Panc1 (cell line): ENCODE data around the gene SCAF4.

ENCODE experiments used
- SIN3A ChIP-seq: IDR thresholded peaks from 2 replicates; pipeline ENCODE4 v1.6.1; 2012; ENCODE audit warnings: low read depth, mild to moderate bottlenecking, low read length, moderate library complexity, borderline replicate concordance; ENCODE audit not compliant: insufficient read depth
- TF ChIP-seq, protein P1 (sequence below): fragments of 450-650 bp; IDR thresholded peaks from 2 replicates; pipeline ENCODE4 v1.5.1; 2017; ENCODE audit warnings: mild to moderate bottlenecking

GRCh38 chr21:31713115-31713514 is 18.8 kb downstream of the SCAF4 start:
- TF ChIP-seq, protein P1, sequence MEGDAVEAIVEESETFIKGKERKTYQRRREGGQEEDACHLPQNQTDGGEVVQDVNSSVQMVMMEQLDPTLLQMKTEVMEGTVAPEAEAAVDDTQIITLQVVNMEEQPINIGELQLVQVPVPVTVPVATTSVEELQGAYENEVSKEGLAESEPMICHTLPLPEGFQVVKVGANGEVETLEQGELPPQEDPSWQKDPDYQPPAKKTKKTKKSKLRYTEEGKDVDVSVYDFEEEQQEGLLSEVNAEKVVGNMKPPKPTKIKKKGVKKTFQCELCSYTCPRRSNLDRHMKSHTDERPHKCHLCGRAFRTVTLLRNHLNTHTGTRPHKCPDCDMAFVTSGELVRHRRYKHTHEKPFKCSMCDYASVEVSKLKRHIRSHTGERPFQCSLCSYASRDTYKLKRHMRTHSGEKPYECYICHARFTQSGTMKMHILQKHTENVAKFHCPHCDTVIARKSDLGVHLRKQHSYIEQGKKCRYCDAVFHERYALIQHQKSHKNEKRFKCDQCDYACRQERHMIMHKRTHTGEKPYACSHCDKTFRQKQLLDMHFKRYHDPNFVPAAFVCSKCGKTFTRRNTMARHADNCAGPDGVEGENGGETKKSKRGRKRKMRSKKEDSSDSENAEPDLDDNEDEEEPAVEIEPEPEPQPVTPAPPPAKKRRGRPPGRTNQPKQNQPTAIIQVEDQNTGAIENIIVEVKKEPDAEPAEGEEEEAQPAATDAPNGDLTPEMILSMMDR: no peak
- TF ChIP-seq SIN3A: no peak
